ENCODE results near the gene APC. TPM values are rescaled to one million over a fixed set of nuclear protein-coding genes. Genes with fewer than 3 reads are reported as not detected.
A peak's percentile ranks its signal among the peaks of the same experiment; 100 is the strongest.

Gene APC
- total RNA-seq, 3 donors from 2014 or later, result 42.7 to 62.8 (median 43.5) TPM

DNA sequence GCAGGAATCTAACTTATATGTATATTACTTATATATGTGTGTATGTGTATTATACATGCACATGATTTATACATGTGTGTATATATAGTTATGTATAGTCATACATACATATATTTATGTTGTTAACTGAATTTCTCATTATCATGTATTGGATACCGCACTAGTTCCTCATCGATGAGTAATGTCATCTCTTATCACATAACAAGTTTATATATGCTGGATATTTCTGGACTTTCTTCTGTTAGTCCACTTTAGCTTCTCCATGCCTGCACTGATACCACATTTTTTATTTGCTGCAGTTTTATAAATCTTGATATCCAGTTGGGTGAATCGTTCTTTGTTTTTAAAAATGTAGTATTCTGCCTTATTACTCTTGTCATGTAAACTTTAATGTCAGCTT lies 50.2 kb downstream of the APC start:
- ATAC-seq (no peak), DNase-seq (no peak)
- intact Hi-C loops (cut with DNase I, micrococcal nuclease), result no loop called here

DNA sequence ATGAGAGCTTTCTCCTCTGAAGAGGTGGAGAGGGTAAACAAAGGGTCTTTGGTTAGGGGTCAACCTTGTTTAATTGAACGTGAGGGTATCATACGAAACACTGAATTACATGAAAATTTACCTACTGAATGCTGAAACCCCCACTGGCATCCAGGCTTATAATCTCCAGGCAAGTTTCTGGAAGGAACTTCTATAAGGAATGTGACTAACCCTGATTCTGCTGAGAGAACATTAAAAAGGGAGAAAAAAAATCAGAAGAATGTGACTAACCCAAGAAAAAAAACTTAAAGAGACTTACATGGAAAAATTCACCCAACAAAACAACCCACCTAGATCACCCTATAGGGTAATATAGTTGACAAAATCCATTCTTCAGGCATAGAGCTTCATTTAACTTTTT lies 55.5 kb downstream of the APC start:
- DNase-seq (no peak), ATAC-seq (no peak)
- H3K4me1 ChIP-seq (ENCODE audit: low read depth), result peaks cover 7% of the 10 kb centered on the region
- H3K4me3 ChIP-seq, result no peak overlapping the region
- intact Hi-C loops (cut with DNase I, micrococcal nuclease), result no loop called here
- TF ChIP-seq, protein P1, sequence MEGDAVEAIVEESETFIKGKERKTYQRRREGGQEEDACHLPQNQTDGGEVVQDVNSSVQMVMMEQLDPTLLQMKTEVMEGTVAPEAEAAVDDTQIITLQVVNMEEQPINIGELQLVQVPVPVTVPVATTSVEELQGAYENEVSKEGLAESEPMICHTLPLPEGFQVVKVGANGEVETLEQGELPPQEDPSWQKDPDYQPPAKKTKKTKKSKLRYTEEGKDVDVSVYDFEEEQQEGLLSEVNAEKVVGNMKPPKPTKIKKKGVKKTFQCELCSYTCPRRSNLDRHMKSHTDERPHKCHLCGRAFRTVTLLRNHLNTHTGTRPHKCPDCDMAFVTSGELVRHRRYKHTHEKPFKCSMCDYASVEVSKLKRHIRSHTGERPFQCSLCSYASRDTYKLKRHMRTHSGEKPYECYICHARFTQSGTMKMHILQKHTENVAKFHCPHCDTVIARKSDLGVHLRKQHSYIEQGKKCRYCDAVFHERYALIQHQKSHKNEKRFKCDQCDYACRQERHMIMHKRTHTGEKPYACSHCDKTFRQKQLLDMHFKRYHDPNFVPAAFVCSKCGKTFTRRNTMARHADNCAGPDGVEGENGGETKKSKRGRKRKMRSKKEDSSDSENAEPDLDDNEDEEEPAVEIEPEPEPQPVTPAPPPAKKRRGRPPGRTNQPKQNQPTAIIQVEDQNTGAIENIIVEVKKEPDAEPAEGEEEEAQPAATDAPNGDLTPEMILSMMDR (IDR thresholded peaks at IDR 0.05), result no peak
- no peaks in the 10 kb centered on the region for H3K36me3 ChIP-seq (ENCODE audit: low read depth)
- no peaks in the 10 kb centered on the region for H3K9me3 ChIP-seq

More for the DNA sequence above, 50.2 kb downstream of the APC start:
- no peaks in the 10 kb centered on the region for H3K9me3 ChIP-seq
- TF ChIP-seq, protein P1 (IDR thresholded peaks at IDR 0.05), result no peak
- no peaks in the 10 kb centered on the region for H3K4me1 ChIP-seq (ENCODE audit: low read depth)
- H3K4me3 ChIP-seq, result no peak overlapping the region
- H3K36me3 ChIP-seq (ENCODE audit: low read depth), result no peaks in the 10 kb centered on the region

DNA sequence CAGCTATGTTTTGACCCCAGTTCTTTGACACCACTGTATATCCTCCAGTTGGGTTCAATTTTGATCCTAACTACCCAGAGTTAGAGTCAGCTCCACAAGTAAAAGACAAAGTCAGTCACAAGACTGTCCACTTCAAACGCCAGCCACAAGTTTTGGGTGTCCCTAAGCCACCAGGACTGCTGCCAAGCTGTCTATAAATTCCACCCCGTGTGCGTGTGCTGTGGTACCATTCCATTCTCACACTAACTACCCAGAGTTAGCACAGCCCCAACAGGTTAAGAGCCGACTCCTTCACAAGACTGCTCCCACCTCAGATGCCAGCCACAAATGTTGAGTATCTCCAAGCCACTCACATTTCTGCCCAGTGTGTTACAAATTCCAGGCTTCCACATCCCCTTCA lies 56.7 kb downstream of the APC start:
- Histone ChIP-seq H3K4me1 (ENCODE audit: low read depth) (peaks cover 7% of the 10 kb centered on the region), H3K36me3 (ENCODE audit: low read depth) (no peaks in the 10 kb centered on the region), H3K4me3 (no peak overlapping the region), H3K9me3 (no peaks in the 10 kb centered on the region)
- intact Hi-C loops (cut with DNase I, micrococcal nuclease), result no loop called here
- DNase-seq (no peak), ATAC-seq (no peak)
- TF ChIP-seq, protein P1 (IDR thresholded peaks at IDR 0.05), result no peak

DNA sequence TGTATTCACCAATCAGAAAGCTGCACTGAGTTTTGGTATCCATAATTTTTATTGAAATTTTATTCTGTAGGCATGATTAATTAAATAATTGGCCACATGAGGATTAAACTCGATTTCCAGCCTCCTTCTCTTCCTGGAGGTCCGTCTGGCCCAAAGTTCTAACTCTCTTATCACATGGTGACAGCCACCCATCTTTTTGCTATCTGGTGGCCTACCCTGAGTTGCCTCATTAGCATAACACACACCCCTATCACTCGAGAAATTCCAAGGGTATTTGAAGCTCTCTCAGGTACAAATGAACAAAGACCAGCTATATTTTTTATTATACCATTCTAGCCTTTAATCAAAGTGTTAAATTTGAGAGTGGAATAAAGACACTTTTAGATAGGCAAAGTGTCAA lies 57.7 kb downstream of the APC start:
- TF ChIP-seq, protein P1 (IDR thresholded peaks at IDR 0.05), result no peak
- ATAC-seq (no peak), DNase-seq (no peak)
- Histone ChIP-seq H3K4me1 (ENCODE audit: low read depth) (peaks cover 7% of the 10 kb centered on the region), H3K4me3 (no peak overlapping the region), H3K9me3 (no peaks in the 10 kb centered on the region), H3K36me3 (ENCODE audit: low read depth) (no peaks in the 10 kb centered on the region)
- intact Hi-C loops (cut with DNase I, micrococcal nuclease), result no loop called here

DNA sequence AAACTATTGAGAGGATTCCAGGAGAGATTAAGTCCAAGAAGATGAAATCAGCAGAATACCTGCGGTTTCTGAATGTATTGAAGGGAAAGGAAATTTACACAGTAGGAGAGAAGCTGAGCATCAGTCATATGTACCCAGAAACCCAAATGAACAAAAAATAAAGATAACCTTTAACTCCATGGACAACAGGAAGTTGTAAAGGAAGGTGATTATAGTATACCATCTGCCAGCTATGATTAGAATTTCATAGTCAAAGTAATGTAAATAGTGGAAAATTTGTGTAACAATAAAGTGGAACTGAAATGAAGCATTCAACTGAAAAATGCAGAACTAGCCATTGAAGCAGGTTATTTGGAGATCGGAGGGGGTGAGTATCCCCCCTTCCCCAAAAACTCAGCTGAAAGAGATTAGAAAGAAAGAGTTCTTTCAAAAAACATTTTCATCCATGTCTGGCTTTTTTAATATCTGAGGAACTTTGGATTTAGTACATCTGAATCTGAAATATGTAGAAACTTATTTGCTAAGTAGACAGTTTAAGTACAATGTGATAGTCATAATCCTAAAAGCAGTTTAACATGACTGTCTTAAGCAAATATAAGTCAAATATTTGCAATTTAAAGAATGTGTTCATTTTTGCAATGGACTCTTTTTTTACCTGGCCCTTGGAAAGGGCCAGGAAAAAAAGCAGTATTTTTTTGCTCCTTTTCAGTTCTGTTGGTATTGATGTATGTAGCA lies 58.4 kb downstream of the APC start:
- no peaks in the 10 kb centered on the region for H3K36me3 ChIP-seq (ENCODE audit: low read depth)
- peak; percentile 84 for ATAC-seq
- no peak for DNase-seq
- H3K4me1 ChIP-seq (ENCODE audit: low read depth), result peaks cover 7% of the 10 kb centered on the region
- no peak overlapping the region for H3K4me3 ChIP-seq
- intact Hi-C loops (cut with DNase I, micrococcal nuclease), result no loop called here
- TF ChIP-seq, protein P1 (IDR thresholded peaks at IDR 0.05), result no peak
- H3K9me3 ChIP-seq, result no peaks in the 10 kb centered on the region

All from mucosa of descending colon (tissue), 3 donors.